ENCODE data around the gene RORC. TPM values are rescaled to one million over a fixed set of nuclear protein-coding genes. Genes with fewer than 3 reads are reported as not detected.

RORC gene
- total RNA-seq, 1 donor from 2014 or later: not detected

DNA sequence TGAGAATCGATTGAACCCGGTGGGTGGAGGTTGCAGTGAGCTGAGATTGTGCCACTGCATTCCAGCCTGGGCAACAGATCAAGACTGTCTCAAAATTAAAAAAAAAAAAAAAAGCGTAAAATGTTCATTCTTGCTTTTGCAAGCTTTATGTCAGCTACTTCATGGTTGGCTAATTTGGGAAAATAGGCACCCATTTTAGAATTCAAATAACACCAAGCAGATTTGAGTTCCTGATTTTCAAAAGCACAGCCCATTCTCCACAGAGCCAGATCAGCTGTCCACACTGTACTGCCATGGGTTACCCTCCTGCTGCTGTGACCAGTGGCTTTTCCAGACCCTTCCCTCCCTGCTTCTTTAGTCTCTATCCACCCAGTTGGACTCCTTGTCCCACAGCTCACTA is 17.5 kb upstream of the RORC start:
- no peak overlapping the region for H3K27ac Mint-ChIP-seq
- TF ChIP-seq CTCF (IDR thresholded peaks at IDR 0.05; ENCODE audit: unreplicated experiment): no peak

DNA sequence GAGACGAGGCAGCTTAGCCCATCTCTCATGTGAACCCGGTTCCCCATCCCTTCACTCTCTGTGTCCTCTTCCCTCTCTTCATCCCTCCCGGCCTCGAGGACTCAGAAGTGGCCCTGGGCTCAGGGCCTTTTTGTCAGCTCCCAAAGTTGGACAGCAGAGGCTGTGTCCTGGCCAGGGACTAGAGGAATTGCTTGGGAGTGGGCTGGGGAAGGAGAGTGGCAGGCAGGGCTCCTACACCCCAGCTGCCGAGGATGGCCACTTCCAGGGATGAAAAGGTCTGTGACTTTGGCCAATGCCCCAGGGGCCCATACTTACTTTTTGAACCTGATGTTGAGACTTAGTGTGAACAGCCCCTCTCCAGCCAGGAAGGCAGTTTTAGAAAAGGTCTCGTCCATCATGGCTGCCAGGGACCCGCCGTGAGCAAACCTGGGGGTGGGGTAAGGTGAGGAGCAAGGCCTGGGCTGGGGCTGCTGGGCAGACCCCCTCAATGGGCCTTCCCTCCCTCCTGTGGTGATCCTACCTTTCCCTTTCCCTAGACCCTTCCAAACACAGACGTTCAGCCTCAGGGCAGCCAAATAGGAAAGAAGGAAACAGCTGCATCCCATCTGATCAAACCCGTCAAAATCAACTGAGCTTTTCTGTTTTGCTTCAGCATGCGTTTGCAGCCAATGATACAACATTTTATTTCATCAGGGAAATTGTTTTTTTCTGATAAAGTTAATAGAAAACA is 16.4 kb upstream of the RORC start:
- no peaks in the 10 kb centered on the region for H3K4me1 Mint-ChIP-seq (ENCODE audit: low read depth)
- no peak overlapping the region for H3K27ac Mint-ChIP-seq
- peaks cover 18% of the 10 kb centered on the region for H3K27me3 Mint-ChIP-seq
- H3K4me3 Mint-ChIP-seq (ENCODE audit: low read depth): no peak overlapping the region
- no peaks in the 10 kb centered on the region for H3K9me3 Mint-ChIP-seq (ENCODE audit: low read depth)
- H3K36me3 Mint-ChIP-seq (ENCODE audit: insufficient read depth): no peaks in the 10 kb centered on the region
- no peak for DNase-seq (ENCODE audit: low spot score, unreplicated experiment)
- TF ChIP-seq CTCF (IDR thresholded peaks at IDR 0.05; ENCODE audit: unreplicated experiment): no peak

More for the DNA sequence above, 17.5 kb upstream of the RORC start:
- Mint-ChIP-seq H3K4me1 (ENCODE audit: low read depth) (no peaks in the 10 kb centered on the region), H3K27me3 (peaks cover 18% of the 10 kb centered on the region), H3K36me3 (ENCODE audit: insufficient read depth) (no peaks in the 10 kb centered on the region), H3K9me3 (ENCODE audit: low read depth) (no peaks in the 10 kb centered on the region), H3K4me3 (ENCODE audit: low read depth) (no peak overlapping the region)
- no peak for DNase-seq (ENCODE audit: low spot score, unreplicated experiment)

DNA sequence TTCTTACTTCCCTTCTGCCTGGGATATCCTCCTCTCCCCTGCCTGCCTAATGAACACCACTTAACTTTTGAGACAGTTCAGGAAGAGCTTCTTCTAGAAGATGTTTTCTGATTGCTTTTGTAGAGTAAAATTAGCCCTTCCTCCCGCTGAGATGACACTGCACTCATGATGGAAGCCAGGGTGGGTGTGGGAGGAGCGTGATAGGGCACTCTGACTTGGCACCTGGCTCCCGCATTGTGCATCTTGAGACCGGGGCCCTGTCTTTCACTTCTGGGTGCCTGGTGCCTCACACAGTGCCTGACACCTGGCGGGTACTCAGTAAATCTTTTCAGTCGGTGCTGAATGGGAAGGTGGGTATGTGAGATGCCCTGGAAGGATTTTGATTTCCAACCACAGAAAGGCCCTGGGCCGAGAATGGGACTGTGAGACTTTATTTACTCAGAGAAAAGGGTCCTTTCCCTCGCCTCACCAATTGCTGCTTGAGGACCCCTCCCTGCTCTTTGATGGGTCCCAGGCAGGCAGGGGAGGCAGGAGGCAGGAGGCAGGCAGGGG is 15.2 kb upstream of the RORC start:
- DNase-seq (ENCODE audit: low spot score, unreplicated experiment): no peak
- Mint-ChIP-seq H3K9me3 (ENCODE audit: low read depth) (no peaks in the 10 kb centered on the region), H3K4me1 (ENCODE audit: low read depth) (peaks cover under 1% of the 10 kb centered on the region), H3K27ac (no peak overlapping the region), H3K36me3 (ENCODE audit: insufficient read depth) (no peaks in the 10 kb centered on the region), H3K27me3 (peaks cover 17% of the 10 kb centered on the region), H3K4me3 (ENCODE audit: low read depth) (no peak overlapping the region)
- TF ChIP-seq CTCF (IDR thresholded peaks at IDR 0.05; ENCODE audit: unreplicated experiment): no peak

GRCh38 chr1:151846062-151846568 is 14.5 kb upstream of the RORC start:
- Mint-ChIP-seq H3K36me3 (ENCODE audit: insufficient read depth) (no peaks in the 10 kb centered on the region), H3K27ac (no peak overlapping the region), H3K27me3 (peaks cover 12% of the 10 kb centered on the region), H3K4me1 (ENCODE audit: low read depth) (peaks cover 3% of the 10 kb centered on the region), H3K4me3 (ENCODE audit: low read depth) (no peak overlapping the region), H3K9me3 (ENCODE audit: low read depth) (no peaks in the 10 kb centered on the region)
- no peak for TF ChIP-seq CTCF (IDR thresholded peaks at IDR 0.05; ENCODE audit: unreplicated experiment)
- no peak for DNase-seq (ENCODE audit: low spot score, unreplicated experiment)

DNA sequence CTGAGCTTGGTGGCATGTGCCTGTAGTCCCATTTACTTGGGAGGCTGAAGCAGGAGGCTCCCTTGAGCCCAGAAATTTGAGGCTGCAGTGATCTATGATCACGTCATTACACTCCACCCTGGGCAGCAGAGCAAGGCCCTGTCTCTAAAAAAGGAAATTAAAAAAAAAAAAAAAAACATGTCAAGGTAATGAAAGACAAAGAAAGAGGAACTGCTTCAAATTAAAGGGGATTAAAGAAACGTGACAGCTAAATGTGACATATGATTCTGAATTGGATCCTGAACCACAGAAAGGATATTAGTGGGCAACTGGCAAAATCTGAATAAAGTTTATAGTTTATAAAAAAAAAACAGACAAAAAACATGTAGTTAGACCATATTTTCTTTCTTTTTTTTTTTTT is 11.8 kb upstream of the RORC start:
- no peak for DNase-seq (ENCODE audit: low spot score, unreplicated experiment)

More for the DNA sequence above, 11.8 kb upstream of the RORC start:
- Mint-ChIP-seq H3K4me3 (ENCODE audit: low read depth) (no peak overlapping the region), H3K27ac (no peak overlapping the region), H3K4me1 (ENCODE audit: low read depth) (peaks cover 12% of the 10 kb centered on the region), H3K9me3 (ENCODE audit: low read depth) (no peaks in the 10 kb centered on the region), H3K36me3 (ENCODE audit: insufficient read depth) (no peaks in the 10 kb centered on the region), H3K27me3 (peaks cover 21% of the 10 kb centered on the region)
- no peak for TF ChIP-seq CTCF (IDR thresholded peaks at IDR 0.05; ENCODE audit: unreplicated experiment)
